ENCODE measurements around the gene C15orf62.

Gene C15orf62

DNA sequence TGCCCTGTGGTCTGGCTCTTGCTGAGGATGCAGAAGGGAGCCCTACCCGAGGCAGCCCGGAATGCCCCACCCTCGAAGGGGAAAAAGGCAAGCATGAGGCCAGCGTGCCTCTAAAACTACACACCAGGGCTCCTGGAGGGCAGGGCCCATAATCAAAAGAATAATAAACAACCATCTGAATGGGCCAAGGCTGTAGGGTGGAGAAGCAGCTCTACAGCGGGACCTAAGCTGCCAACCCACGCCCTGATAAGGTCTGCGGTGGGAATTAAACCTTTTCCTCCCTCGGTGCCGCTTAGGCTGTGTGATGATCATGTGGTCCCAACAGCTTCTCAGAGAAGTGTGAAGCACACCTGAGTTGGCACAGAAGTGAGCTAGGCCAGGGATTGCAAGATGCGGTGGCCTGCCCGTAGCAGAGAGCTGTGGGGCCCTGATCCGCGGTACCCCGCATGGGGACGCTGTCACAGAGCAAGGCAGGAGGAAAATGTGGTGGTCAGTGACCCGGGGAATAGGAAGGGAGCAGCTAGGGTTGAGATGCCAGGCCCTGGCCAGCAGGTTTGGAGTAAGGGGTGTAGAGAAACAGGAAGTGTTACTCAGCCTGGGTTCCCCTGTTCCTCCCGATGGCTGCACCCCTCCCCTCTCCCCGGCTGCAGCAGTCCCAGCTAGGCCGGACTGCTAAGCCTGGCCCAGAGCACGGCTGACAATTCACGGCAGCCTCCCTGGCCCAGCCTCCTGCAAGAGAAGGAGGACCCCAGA is 1.1 kb upstream of the C15orf62 start:
- TF ChIP-seq, protein P1, sequence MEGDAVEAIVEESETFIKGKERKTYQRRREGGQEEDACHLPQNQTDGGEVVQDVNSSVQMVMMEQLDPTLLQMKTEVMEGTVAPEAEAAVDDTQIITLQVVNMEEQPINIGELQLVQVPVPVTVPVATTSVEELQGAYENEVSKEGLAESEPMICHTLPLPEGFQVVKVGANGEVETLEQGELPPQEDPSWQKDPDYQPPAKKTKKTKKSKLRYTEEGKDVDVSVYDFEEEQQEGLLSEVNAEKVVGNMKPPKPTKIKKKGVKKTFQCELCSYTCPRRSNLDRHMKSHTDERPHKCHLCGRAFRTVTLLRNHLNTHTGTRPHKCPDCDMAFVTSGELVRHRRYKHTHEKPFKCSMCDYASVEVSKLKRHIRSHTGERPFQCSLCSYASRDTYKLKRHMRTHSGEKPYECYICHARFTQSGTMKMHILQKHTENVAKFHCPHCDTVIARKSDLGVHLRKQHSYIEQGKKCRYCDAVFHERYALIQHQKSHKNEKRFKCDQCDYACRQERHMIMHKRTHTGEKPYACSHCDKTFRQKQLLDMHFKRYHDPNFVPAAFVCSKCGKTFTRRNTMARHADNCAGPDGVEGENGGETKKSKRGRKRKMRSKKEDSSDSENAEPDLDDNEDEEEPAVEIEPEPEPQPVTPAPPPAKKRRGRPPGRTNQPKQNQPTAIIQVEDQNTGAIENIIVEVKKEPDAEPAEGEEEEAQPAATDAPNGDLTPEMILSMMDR (IDR thresholded peaks at IDR 0.05; ENCODE audit: low read depth, low read length, missing control alignments), result no peak
- no peak for DNase-seq (ENCODE audit: extremely low read depth, low read depth)
- no peak overlapping the region for H3K4me3 ChIP-seq (replicated peaks; ENCODE audit: low read depth, low read length)

DNA sequence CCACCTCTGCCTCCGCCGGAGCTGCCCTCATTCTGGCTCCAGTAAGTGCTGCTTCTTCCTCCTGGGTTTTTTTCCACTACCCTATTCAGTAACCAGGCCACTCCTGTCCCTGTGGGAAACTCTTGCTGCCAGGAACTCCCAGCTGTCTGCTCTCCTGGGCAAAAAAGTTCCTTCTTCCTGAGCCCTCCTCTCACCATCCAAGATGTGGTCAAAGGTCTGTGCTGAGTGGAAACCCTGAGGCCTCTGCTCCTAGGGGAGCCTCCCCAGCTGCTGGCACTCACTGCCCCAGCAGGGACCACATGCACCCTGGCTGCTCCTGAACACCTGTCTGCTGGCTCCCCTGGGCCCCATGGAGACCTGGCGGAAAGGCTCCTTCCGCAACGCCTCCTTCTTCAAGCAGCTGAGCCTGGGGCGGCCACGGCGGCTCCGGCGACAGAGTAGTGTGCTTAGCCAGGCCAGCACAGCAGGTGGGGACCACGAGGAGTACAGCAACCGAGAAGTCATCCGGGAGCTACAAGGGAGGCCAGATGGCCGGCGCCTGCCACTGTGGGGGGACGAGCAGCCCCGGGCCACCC is 454 bp downstream of the C15orf62 start:
- no peak for DNase-seq (ENCODE audit: extremely low read depth, low read depth)
- no peak overlapping the region for H3K4me3 ChIP-seq (replicated peaks; ENCODE audit: low read depth, low read length)
- TF ChIP-seq, protein P1 (IDR thresholded peaks at IDR 0.05; ENCODE audit: low read depth, low read length, missing control alignments), result no peak

DNA sequence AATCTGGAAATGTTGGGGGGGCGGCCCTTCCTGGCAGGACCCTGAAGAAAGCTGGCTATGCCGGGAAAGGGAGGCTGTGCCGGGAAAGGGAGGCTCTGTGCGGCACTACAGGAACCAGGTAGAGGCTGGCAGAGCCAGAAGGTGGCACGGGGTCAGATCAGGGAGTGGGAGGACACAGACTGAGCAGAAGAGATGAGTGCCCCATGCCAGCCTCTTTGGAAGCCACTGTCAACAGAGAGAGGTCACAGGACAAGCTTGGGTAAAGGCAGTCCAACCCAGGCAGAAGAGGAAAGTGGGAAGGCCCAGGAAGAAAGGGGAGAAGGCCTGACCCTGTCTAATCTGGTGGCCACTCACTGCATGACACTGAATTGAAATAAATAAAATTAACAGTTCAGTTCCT is 1.5 kb downstream of the C15orf62 start:
- no peak for DNase-seq (ENCODE audit: extremely low read depth, low read depth)
- TF ChIP-seq, protein P1 (IDR thresholded peaks at IDR 0.05; ENCODE audit: low read depth, low read length, missing control alignments), result no peak
- H3K4me3 ChIP-seq (replicated peaks; ENCODE audit: low read depth, low read length), result no peak overlapping the region

DNA sequence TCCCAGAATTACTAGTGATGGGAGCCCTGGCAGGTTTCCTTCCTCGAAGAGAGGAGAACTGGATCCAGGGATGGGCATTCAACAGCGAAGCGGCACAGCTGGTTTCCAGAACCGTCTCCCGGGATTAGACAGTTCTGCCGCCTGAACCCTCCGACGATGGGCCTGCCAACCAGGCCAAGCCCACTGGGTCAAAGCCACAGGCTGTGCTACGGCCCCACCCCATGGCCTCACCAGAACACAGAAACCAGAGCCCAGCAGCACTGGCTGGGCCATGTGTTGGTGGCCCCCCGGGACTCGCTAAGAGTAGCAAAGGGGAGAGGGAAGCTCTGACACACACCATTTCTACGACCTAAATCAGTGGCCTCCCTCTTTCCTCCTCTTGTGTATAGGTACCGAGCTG is 2.2 kb downstream of the C15orf62 start:
- no peak overlapping the region for H3K4me3 ChIP-seq (replicated peaks; ENCODE audit: low read depth, low read length)
- TF ChIP-seq, protein P1 (IDR thresholded peaks at IDR 0.05; ENCODE audit: low read depth, low read length, missing control alignments), result no peak
- DNase-seq (ENCODE audit: extremely low read depth, low read depth), result no peak

DNA sequence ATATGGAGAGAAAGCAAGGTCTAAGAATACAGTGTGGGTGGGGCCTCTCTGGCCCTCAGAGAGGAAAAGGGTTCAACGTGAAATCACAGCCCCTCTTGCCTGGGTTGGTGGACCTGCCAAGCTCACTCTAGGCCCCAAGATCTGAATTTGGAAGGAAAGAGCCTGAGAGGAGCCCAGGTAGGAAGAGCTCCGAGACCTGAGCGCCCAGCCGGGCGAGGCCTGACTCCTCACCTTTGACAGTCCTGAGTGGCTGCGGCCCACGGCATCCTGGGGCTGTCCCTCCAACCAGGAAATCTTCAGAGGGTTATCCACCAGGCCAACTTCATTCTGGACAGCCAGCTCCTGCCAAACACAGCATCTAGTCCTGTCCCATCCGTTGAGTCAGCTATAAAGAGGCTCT is 3.7 kb downstream of the C15orf62 start:
- no peak for DNase-seq (ENCODE audit: extremely low read depth, low read depth)
- no peak overlapping the region for H3K4me3 ChIP-seq (replicated peaks; ENCODE audit: low read depth, low read length)
- TF ChIP-seq, protein P1 (IDR thresholded peaks at IDR 0.05; ENCODE audit: low read depth, low read length, missing control alignments), result no peak

DNA sequence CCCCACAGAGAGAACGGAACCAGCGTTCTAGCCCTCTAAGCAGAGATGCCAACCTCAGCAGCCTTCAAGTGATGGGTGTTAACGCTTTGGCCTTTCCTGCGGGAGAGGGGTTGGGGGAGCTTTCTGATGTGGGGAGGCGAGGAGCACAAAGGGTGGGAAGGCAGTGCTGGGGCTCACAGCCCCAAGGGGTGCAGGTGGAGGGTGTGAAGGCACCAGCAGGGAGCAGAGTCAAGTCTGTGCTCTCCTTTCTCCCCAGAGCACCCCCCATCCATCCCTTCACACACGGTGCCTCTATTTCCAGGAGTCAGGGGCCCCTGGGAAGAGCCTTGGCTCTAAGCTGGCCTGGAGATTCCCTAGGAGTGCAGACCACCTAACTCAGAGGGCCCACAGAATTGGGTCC is 4.1 kb downstream of the C15orf62 start:
- H3K4me3 ChIP-seq (replicated peaks; ENCODE audit: low read depth, low read length), result no peak overlapping the region
- TF ChIP-seq, protein P1 (IDR thresholded peaks at IDR 0.05; ENCODE audit: low read depth, low read length, missing control alignments), result no peak
- DNase-seq (ENCODE audit: extremely low read depth, low read depth), result no peak
